K562 (cell line): Measurements from ENCODE around the gene E2F3. TPM values are rescaled to one million over a fixed set of nuclear protein-coding genes. Genes with fewer than 3 reads are reported as not detected.
A peak's percentile ranks its signal among the peaks of the same experiment; 100 is the strongest.

Source experiments
- CBFA2T2 ChIP-seq: fragments of 450-650 bp; conservative IDR thresholded peaks from 2 replicates; pipeline ENCODE4 v1.6.1; 2017; ENCODE audit warnings: mild to moderate bottlenecking
- CSDE1 ChIP-seq, 2 experiments: fragments of 450-650 bp; IDR thresholded peaks; 2 replicates each; pipeline ENCODE4 v1.6.1; 2016; ENCODE audit warnings: mild to moderate bottlenecking in 1 of 2
- ETV5 ChIP-seq: sonication (generic); formaldehyde crosslinking; IDR thresholded peaks from 2 replicates; pipeline ENCODE4 v1.4.0; 2020; ENCODE audit warnings: low read depth, mild to moderate bottlenecking, missing genetic modification reagents
- HDAC2 ChIP-seq: fragments of 450-650 bp; IDR thresholded peaks from 2 replicates; pipeline ENCODE4 v1.6.1; 2016; ENCODE audit warnings: mild to moderate bottlenecking
- KDM2B ChIP-seq: fragments of 250-450 bp; sonication (Bioruptor Pico); IDR thresholded peaks from 2 replicates; pipeline ENCODE4 v1.8.0; 2021; ENCODE audit warnings: mild to moderate bottlenecking, moderate library complexity
- KDM4B ChIP-seq, 2 experiments: fragments of 450-650 bp in 1 of 2; sonication (generic) in 1 of 2; IDR thresholded peaks; 2 replicates each; pipeline ENCODE4 v1.6.1; 2016 to 2017; ENCODE audit warnings: borderline replicate concordance in 2 of 2, antibody characterized with exemption in 1 of 2, low read depth in 1 of 2, mild to moderate bottlenecking in 1 of 2
- MED1 ChIP-seq: sonication (generic); formaldehyde crosslinking; IDR thresholded peaks from 2 replicates; pipeline ENCODE4 v1.8.1; 2023; ENCODE audit warnings: missing genetic modification reagents, borderline replicate concordance
- NFIX ChIP-seq: fragments of 250-450 bp; sonication (Bioruptor Pico); IDR thresholded peaks from 2 replicates; pipeline ENCODE4 v1.4.0; 2020; ENCODE audit warnings: low read depth, mild to moderate bottlenecking, moderate library complexity
- NR3C1 ChIP-seq: sonication (generic); formaldehyde crosslinking; IDR thresholded peaks from 2 replicates; pipeline ENCODE4 v1.8.1; 2022; ENCODE audit warnings: missing genetic modification reagents
- RAD21 ChIP-seq, 2 experiments: fragments of 250-450 bp in 1 of 2; fragments of 450-650 bp in 1 of 2; sonication (Bioruptor Pico) in 1 of 2; formaldehyde crosslinking in 1 of 2; IDR thresholded peaks in 1 of 2; conservative IDR thresholded peaks in 1 of 2; 2 replicates each; pipeline versions ENCODE4 v1.4.0 to v1.8.0; 2020 to 2022; ENCODE audit warnings: mild to moderate bottlenecking in 2 of 2, moderate library complexity in 1 of 2
- RBM39 ChIP-seq: fragments of 200-400 bp; formaldehyde crosslinking; optimal IDR thresholded peaks from 2 replicates; pipeline ENCODE3; 2018; ENCODE audit warnings: low read depth, low read length
- RCOR1 ChIP-seq, 2 experiments: IDR thresholded peaks; 2 replicates each; pipeline ENCODE4 v1.6.1; 2012; ENCODE audit warnings: low read depth in 2 of 2, low read length in 2 of 2, borderline replicate concordance in 1 of 2, improper control_type of control experiment in 1 of 2
- RFX1 ChIP-seq: fragments of 450-650 bp; IDR thresholded peaks from 2 replicates; pipeline ENCODE4 v1.6.1; 2016; ENCODE audit warnings: mild to moderate bottlenecking, moderate library complexity
- SOX6 ChIP-seq: fragments of 450-650 bp; IDR thresholded peaks from 2 replicates; pipeline ENCODE4 v1.6.1; 2014; ENCODE audit warnings: mild to moderate bottlenecking
- SRSF9 ChIP-seq: fragments of 200-400 bp; formaldehyde crosslinking; IDR thresholded peaks from 2 replicates; pipeline ENCODE4 v1.6.1; 2017; ENCODE audit warnings: low read depth, low read length, borderline replicate concordance
- YY1 ChIP-seq, 3 experiments: IDR thresholded peaks; 2 replicates each; pipeline ENCODE4 v1.6.1; 2011; ENCODE audit warnings: low read length in 2 of 3, mild to moderate bottlenecking in 2 of 3, moderate library complexity in 2 of 3, borderline replicate concordance in 1 of 3, control low read depth in 1 of 3, low read depth in 1 of 3; ENCODE audit not compliant: insufficient read depth in 3 of 3, insufficient replicate concordance in 2 of 3, control insufficient read depth in 1 of 3, insufficient read length in 1 of 3; ENCODE audit errors: extremely low read depth in 1 of 3
- ZC3H11A ChIP-seq: IDR thresholded peaks from 2 replicates; pipeline ENCODE4 v1.6.1; 2012; ENCODE audit warnings: low read depth, low read length, improper control_type of control experiment
- ZNF780A ChIP-seq: fragments of 250-450 bp; sonication (Bioruptor Pico); IDR thresholded peaks from 2 replicates; pipeline ENCODE4 v1.5.0; 2021; ENCODE audit warnings: mild to moderate bottlenecking
- ZSCAN29 ChIP-seq: fragments of 450-650 bp; IDR thresholded peaks from 2 replicates; pipeline ENCODE4 v1.6.1; 2017
- polyA plus RNA-seq, 8 experiments: library from polyadenylated mRNA; depleted of rRNA in 4 of 8; stranded (reverse) in 5 of 8; unstranded in 3 of 8; fragments of >200 nt; fragmentation: Nextera tagmentation in 2 of 8; fragmentation: Illumina TruSeq in 1 of 8; extraction: Ambion mirVana in 2 of 8; extraction: Trizol in 1 of 8; gene quantifications; 2 replicates each; pipeline versions ENCODE4 v1.2.1 to v1.2.3, GENCODE V29; 2011 to 2014; ENCODE audit warnings: inconsistent platforms in 1 of 8, missing spikeins in 1 of 8
- total RNA-seq, 7 experiments: library from RNA; depleted of rRNA in 6 of 7; stranded (reverse); fragments of >200 nt in 6 of 7; fragmentation: Illumina TruSeq in 2 of 7; extraction: Trizol in 2 of 7; gene quantifications; 2 replicates each; pipeline versions ENCODE4 v1.2.1 to v1.2.3, GENCODE V29; 2011 to 2021; ENCODE audit warnings: low replicate concordance in 1 of 7
- TF ChIP-seq, protein P1 (sequence below): sonication (generic); formaldehyde crosslinking; IDR thresholded peaks from 2 replicates; pipeline ENCODE4 v1.5.0; 2020; ENCODE audit warnings: missing genetic modification reagents
- TF ChIP-seq, protein P2 (sequence below): fragments of 250-450 bp; sonication (Bioruptor Pico); IDR thresholded peaks from 2 replicates; pipeline ENCODE4 v1.4.0; 2020; ENCODE audit warnings: mild to moderate bottlenecking, moderate library complexity
- TF ChIP-seq, protein P3 (sequence below), 3 experiments: fragments of 200-800 bp in 1 of 3; sonication (Bioruptor generic) in 1 of 3; sonication (generic) in 1 of 3; formaldehyde crosslinking in 1 of 3; IDR thresholded peaks; 2 replicates each; pipeline versions ENCODE4 v1.6.1 to v1.8.0; 2016 to 2022; ENCODE audit warnings: mild to moderate bottlenecking in 2 of 3, missing compliant biosample characterization in 2 of 3, missing genetic modification characterization in 2 of 3, missing genetic modification reagents in 1 of 3

Gene E2F3
- total and polyA plus RNA-seq, 9 of the 15 experiments (the other 6 are each of a cell fraction or from before 2014, with no cell fraction given), result 11.1 to 44.7 (median 27.2) TPM

DNA sequence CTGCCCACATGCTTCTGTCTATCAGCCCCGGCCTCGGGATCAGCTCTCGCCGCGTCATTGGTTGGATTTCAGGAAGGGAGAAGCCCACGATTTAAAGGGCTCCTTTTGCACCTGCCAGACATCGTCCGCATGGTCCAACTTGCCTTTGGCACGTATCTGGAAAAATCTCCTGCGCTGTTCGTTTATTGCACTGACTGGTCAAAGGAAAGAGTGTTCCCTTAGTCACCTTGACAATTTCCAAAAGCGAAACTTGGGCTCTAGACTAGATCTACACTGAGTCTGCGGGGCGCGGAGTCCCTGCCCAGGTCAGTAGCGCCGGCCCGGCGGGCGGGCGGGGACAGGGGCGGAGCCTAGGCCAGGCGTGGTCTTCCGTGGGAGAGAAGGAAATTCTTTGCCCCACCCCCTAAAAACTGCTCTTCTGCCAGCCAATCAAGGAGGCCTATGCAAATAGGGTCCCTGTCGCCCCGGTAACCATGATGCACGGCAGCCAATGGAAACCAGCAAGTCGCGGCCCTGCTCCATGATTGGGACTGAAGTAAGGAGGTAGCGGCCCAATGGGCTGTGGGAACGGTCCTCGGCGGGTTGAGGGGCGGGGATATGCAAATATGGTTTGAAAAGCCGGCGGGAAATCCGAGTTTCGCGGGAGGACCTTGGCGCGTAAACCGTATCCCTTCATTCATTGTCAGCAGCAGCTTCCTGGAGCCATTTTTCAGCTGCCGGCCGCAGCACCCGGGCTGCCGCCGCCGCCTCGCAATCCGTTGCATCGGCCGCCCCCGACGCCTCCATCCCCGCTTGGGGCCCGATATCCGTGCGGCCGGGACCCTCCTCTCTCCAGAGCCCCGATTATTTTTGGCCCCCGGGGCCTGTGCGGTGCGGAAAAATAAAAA lies at the start of gene E2F3 (continued):
- peak; percentile 61 to 95 (median 90) for TF ChIP-seq YY1 (IDR thresholded peaks at IDR 0.05; ENCODE audit: borderline replicate concordance in 1 of 3, control insufficient read depth in 1 of 3, extremely low read depth in 1 of 3, insufficient read depth in 3 of 3, insufficient read length in 1 of 3, insufficient replicate concordance in 2 of 3, low read depth in 1 of 3, low read length in 2 of 3)
- TF ChIP-seq NFIX (CRISPR knock-in tag), result no peak
- TF ChIP-seq HDAC2, result peak; percentile 94
- TF ChIP-seq, protein P1, sequence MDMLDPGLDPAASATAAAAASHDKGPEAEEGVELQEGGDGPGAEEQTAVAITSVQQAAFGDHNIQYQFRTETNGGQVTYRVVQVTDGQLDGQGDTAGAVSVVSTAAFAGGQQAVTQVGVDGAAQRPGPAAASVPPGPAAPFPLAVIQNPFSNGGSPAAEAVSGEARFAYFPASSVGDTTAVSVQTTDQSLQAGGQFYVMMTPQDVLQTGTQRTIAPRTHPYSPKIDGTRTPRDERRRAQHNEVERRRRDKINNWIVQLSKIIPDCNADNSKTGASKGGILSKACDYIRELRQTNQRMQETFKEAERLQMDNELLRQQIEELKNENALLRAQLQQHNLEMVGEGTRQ, result no peak
- TF ChIP-seq SOX6, result 0 out of 2 replicates have a peak, but pooled peaks have one; percentile 15
- TF ChIP-seq RCOR1 (IDR thresholded peaks at IDR 0.05; ENCODE audit: borderline replicate concordance in 1 of 2, low read depth in 2 of 2, low read length in 2 of 2), result no peak; a peak in 1 of 4 replicates
- TF ChIP-seq RFX1, result peak; percentile 99
- TF ChIP-seq NR3C1 (CRISPR knock-in tag), result no peak
- 0 out of 2 replicates have a peak, but pooled peaks have one; percentile 67 for TF ChIP-seq ZSCAN29
- TF ChIP-seq KDM2B (CRISPR knock-in tag), result no peak
- TF ChIP-seq, protein P2, sequence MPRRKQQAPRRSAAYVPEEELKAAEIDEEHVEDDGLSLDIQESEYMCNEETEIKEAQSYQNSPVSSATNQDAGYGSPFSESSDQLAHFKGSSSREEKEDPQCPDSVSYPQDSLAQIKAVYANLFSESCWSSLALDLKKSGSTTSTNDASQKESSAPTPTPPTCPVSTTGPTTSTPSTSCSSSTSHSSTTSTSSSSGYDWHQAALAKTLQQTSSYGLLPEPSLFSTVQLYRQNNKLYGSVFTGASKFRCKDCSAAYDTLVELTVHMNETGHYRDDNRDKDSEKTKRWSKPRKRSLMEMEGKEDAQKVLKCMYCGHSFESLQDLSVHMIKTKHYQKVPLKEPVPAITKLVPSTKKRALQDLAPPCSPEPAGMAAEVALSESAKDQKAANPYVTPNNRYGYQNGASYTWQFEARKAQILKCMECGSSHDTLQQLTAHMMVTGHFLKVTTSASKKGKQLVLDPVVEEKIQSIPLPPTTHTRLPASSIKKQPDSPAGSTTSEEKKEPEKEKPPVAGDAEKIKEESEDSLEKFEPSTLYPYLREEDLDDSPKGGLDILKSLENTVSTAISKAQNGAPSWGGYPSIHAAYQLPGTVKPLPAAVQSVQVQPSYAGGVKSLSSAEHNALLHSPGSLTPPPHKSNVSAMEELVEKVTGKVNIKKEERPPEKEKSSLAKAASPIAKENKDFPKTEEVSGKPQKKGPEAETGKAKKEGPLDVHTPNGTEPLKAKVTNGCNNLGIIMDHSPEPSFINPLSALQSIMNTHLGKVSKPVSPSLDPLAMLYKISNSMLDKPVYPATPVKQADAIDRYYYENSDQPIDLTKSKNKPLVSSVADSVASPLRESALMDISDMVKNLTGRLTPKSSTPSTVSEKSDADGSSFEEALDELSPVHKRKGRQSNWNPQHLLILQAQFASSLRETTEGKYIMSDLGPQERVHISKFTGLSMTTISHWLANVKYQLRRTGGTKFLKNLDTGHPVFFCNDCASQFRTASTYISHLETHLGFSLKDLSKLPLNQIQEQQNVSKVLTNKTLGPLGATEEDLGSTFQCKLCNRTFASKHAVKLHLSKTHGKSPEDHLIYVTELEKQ, result no peak
- no peak for TF ChIP-seq ZC3H11A
- TF ChIP-seq, protein P3, sequence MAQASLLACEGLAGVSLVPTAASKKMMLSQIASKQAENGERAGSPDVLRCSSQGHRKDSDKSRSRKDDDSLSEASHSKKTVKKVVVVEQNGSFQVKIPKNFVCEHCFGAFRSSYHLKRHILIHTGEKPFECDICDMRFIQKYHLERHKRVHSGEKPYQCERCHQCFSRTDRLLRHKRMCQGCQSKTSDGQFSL (CRISPR knock-in tag; IDR thresholded peaks at IDR 0.05), result no peak
- TF ChIP-seq, protein P3 (tag; IDR thresholded peaks at IDR 0.05), result no peak
- no peak for TF ChIP-seq ZNF780A (CRISPR knock-in tag)
- TF ChIP-seq CSDE1 (IDR thresholded peaks at IDR 0.05), result peak in 1 of 2 experiments; percentile 76; a peak in 2 of 4 replicates
- no peak for TF ChIP-seq MED1
- no peak for TF ChIP-seq SRSF9
- TF ChIP-seq CBFA2T2, result no peak
- peak; percentile 91 for TF ChIP-seq ETV5
- TF ChIP-seq RAD21 (CRISPR knock-in tag; conservative IDR thresholded peaks at IDR 0.05 in 1 of 2, IDR thresholded peaks at IDR 0.05 in 1 of 2), result peak; percentile 19 to 20; a peak in 2 of 4 replicates
- peak; percentile 93 for TF ChIP-seq RBM39
- peak in 1 of 2 experiments; percentile 61; a peak in 1 of 4 replicates for TF ChIP-seq KDM4B (IDR thresholded peaks at IDR 0.05; ENCODE audit: borderline replicate concordance in 2 of 2, low read depth in 1 of 2)
